Measurements from ENCODE around the gene POMZP3.
"Not testable (repeated sequence)": the region's sequence is repeated elsewhere in the genome, so short reads cannot be mapped to it uniquely, and the experiment has no call there.

GRCh38 chr7:76612232-76612631 is 14.8 kb downstream of the POMZP3 start:
- not testable (repeated sequence) for TF ChIP-seq POLR2A (IDR thresholded peaks at IDR 0.05)
- TF ChIP-seq, protein P1, sequence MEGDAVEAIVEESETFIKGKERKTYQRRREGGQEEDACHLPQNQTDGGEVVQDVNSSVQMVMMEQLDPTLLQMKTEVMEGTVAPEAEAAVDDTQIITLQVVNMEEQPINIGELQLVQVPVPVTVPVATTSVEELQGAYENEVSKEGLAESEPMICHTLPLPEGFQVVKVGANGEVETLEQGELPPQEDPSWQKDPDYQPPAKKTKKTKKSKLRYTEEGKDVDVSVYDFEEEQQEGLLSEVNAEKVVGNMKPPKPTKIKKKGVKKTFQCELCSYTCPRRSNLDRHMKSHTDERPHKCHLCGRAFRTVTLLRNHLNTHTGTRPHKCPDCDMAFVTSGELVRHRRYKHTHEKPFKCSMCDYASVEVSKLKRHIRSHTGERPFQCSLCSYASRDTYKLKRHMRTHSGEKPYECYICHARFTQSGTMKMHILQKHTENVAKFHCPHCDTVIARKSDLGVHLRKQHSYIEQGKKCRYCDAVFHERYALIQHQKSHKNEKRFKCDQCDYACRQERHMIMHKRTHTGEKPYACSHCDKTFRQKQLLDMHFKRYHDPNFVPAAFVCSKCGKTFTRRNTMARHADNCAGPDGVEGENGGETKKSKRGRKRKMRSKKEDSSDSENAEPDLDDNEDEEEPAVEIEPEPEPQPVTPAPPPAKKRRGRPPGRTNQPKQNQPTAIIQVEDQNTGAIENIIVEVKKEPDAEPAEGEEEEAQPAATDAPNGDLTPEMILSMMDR (IDR thresholded peaks at IDR 0.05), result not testable (repeated sequence)

Data from esophagus squamous epithelium (tissue), 4 donors.